CD14-positive monocyte (primary cell): ENCODE data around the gene AKR1C3. TPM values are rescaled to one million over a fixed set of nuclear protein-coding genes. Genes with fewer than 3 reads are reported as not detected.
"Not testable (repeated sequence)": the region's sequence is repeated elsewhere in the genome, so short reads cannot be mapped to it uniquely, and the experiment has no call there.

ENCODE experiments used
- DNase-seq, 3 donors: peaks; one replicate each; pipeline ENCODE4 v3.0.0-alpha.2; 2011 to 2022
- H2AFZ ChIP-seq: 2 replicates; pipeline ENCODE4 v1.6.0; 2012; ENCODE audit warnings: mild to moderate bottlenecking, low read depth, low read length, inconsistent platforms; ENCODE audit not compliant: insufficient read depth, poor library complexity, severe bottlenecking
- H3K27ac ChIP-seq, 2 donors: 1 replicate in 1 of 2; 2 replicates in 1 of 2; pipeline ENCODE4 v1.5.1; 2012 to 2013; ENCODE audit warnings: low read length in 2 of 2, control low read depth in 1 of 2, inconsistent platforms in 1 of 2, low read depth in 1 of 2, mild to moderate bottlenecking in 1 of 2
- H3K27me3 ChIP-seq, 2 donors: one replicate each; pipeline versions ENCODE4 v1.6.0 to v1.6.1; 2011 to 2013; ENCODE audit warnings: low read length in 2 of 2; ENCODE audit not compliant: control insufficient read depth in 2 of 2, insufficient read depth in 2 of 2
- H3K36me3 ChIP-seq, 2 donors: replicated peaks in 1 of 2; 1 replicate in 1 of 2; 2 replicates in 1 of 2; pipeline versions ENCODE4 v1.5.1 to v1.6.1; 2012 to 2013; ENCODE audit warnings: low read length in 2 of 2, control low read depth in 1 of 2, inconsistent platforms in 1 of 2, mild to moderate bottlenecking in 1 of 2; ENCODE audit not compliant: insufficient read depth in 2 of 2, control insufficient read depth in 1 of 2
- H3K4me1 ChIP-seq, 2 donors: 1 replicate in 1 of 2; 2 replicates in 1 of 2; pipeline versions ENCODE4 v1.5.1 to v1.6.1; 2012 to 2013; ENCODE audit warnings: low read length in 2 of 2, control low read depth in 1 of 2, inconsistent platforms in 1 of 2, mild to moderate bottlenecking in 1 of 2, moderate library complexity in 1 of 2; ENCODE audit not compliant: insufficient read depth in 2 of 2, control insufficient read depth in 1 of 2
- H3K4me2 ChIP-seq: replicated peaks from 2 replicates; pipeline ENCODE3; 2012; ENCODE audit warnings: low read length, moderate library complexity, mild to moderate bottlenecking; ENCODE audit not compliant: poor library complexity, severe bottlenecking; ENCODE audit errors: extremely low read depth
- H3K4me3 ChIP-seq, 3 experiments: fragments of 200-600 bp in 1 of 3; sonication (generic) in 1 of 3; replicated peaks in 1 of 3; 1 replicate in 2 of 3; 2 replicates in 1 of 3; pipeline ENCODE4 v1.5.1; 2011 to 2013; ENCODE audit warnings: low read length in 3 of 3, mild to moderate bottlenecking in 3 of 3, control low read depth in 2 of 3, low read depth in 2 of 3, inconsistent platforms in 1 of 3, moderate library complexity in 1 of 3
- H3K79me2 ChIP-seq: 2 replicates; pipeline ENCODE4 v1.6.0; 2012; ENCODE audit warnings: mild to moderate bottlenecking, control low read depth, inconsistent platforms, low read length, moderate library complexity; ENCODE audit not compliant: insufficient read depth
- H3K9ac ChIP-seq: 2 replicates; pipeline ENCODE4 v1.6.0; 2017; ENCODE audit warnings: low read length, mild to moderate bottlenecking; ENCODE audit not compliant: insufficient read depth, poor library complexity, severe bottlenecking
- H3K9me3 ChIP-seq, 2 donors: replicated peaks in 1 of 2; 1 replicate in 1 of 2; 2 replicates in 1 of 2; pipeline versions ENCODE4 v1.5.1 to v1.6.1; 2012 to 2013; ENCODE audit warnings: low read length in 2 of 2, control low read depth in 1 of 2; ENCODE audit not compliant: control insufficient read depth in 1 of 2, insufficient read depth in 1 of 2
- H4K20me1 ChIP-seq: 2 replicates; pipeline ENCODE4 v1.6.0; 2012; ENCODE audit warnings: mild to moderate bottlenecking, low read length, control low read depth, moderate library complexity; ENCODE audit not compliant: insufficient read depth
- H3K27ac Mint-ChIP-seq, 7 donors: one replicate each; pipeline ENCODE4 v1.8.0; 2020; ENCODE audit warnings: mild to moderate bottlenecking in 7 of 7, mixed read lengths in 7 of 7, moderate library complexity in 6 of 7, inconsistent platforms in 2 of 7
- H3K27me3 Mint-ChIP-seq, 3 donors: one replicate each; pipeline ENCODE4 v1.8.0; 2021 to 2022; ENCODE audit warnings: low read depth in 3 of 3, mild to moderate bottlenecking in 3 of 3, mixed read lengths in 3 of 3, moderate library complexity in 3 of 3, inconsistent platforms in 1 of 3
- H3K36me3 Mint-ChIP-seq, 2 donors: one replicate each; pipeline ENCODE4 v1.8.0; 2020; ENCODE audit warnings: mixed read lengths in 2 of 2, inconsistent platforms in 1 of 2, mild to moderate bottlenecking in 1 of 2
- H3K4me1 Mint-ChIP-seq: one replicate; pipeline ENCODE4 v1.8.0; 2020; ENCODE audit warnings: mild to moderate bottlenecking, mixed read lengths
- H3K4me3 Mint-ChIP-seq, 2 donors: one replicate each; pipeline ENCODE4 v1.8.0; 2020; ENCODE audit warnings: mild to moderate bottlenecking in 2 of 2, mixed read lengths in 2 of 2, moderate library complexity in 1 of 2
- H3K9me3 Mint-ChIP-seq, 7 donors: one replicate each; pipeline ENCODE4 v1.8.0; 2020 to 2022; ENCODE audit warnings: mixed read lengths in 7 of 7, mild to moderate bottlenecking in 6 of 7, moderate library complexity in 6 of 7, inconsistent platforms in 2 of 7
- CTCF ChIP-seq: fragments of 200-600 bp; IDR thresholded peaks from one replicate; pipeline ENCODE4 v1.8.0; 2022; ENCODE audit warnings: antibody characterized with exemption, mild to moderate bottlenecking
- WGBS: methylation state at CpG from one replicate; pipeline ENCODE4 v1.1.5; 2013; ENCODE audit warnings: missing lambda C conversion rate; ENCODE audit not compliant: insufficient coverage; 5-methylcytosine and 5-hydroxymethylcytosine counted together
- intact Hi-C, 2 donors: fragments of 100-400 bp; cut with micrococcal nuclease; formaldehyde crosslinking; loops; one replicate each; pipeline versions ENCODE4 v1.15.0 to v1.15.1; 2023
- polyA plus RNA-seq, 3 donors: library from polyadenylated mRNA; depleted of rRNA in 1 of 3; unstranded in 2 of 3; stranded (reverse) in 1 of 3; fragments of 300-500 nt in 2 of 3; fragments of >200 nt in 1 of 3; fragmentation: Illumina TruSeq in 2 of 3; gene quantifications; 1 replicate in 2 of 3; 2 replicates in 1 of 3; pipeline ENCODE4 v1.2.3, GENCODE V29; 2012 to 2021

Gene AKR1C3
- polyA plus RNA-seq, 3 donors = 1.1 to 2.4 (median 1.9) TPM

GRCh38 chr10:5060791-5061190 is 33.4 kb upstream of the AKR1C3 start:
- H3K27ac Mint-ChIP-seq, H3K4me1 ChIP-seq, H3K79me2 ChIP-seq, H3K4me1 Mint-ChIP-seq, H2AFZ ChIP-seq, H3K4me2 ChIP-seq, intact Hi-C loops, H3K9ac ChIP-seq, H3K4me3 Mint-ChIP-seq, H3K4me3 ChIP-seq, H3K36me3 Mint-ChIP-seq, H3K27me3 ChIP-seq, H3K27ac ChIP-seq, H4K20me1 ChIP-seq, DNase-seq, H3K27me3 Mint-ChIP-seq, H3K36me3 ChIP-seq: not testable (repeated sequence)
- H3K9me3 Mint-ChIP-seq = peaks cover 10 to 35% (median 22%) of the 10 kb centered on the region in 7 donors
- WGBS = 88% methylated on average over 9 of the region's 13 CpGs
- peaks cover 0 to 14% of the 10 kb centered on the region in 2 donors for H3K9me3 ChIP-seq

GRCh38 chr10:5064656-5065055 is 29.6 kb upstream of the AKR1C3 start:
- no peak overlapping the region for H3K27ac ChIP-seq
- Mint-ChIP-seq H3K4me1 (no peaks in the 10 kb centered on the region), H3K9me3 (peaks cover 5 to 15% (median 7%) of the 10 kb centered on the region in 7 donors), H3K27ac (peak overlapping the region in 1 of 7 donors; percentile 35), H3K27me3 (peaks cover 0 to 2% (median 0%) of the 10 kb centered on the region in 3 donors), H3K4me3 (no peak overlapping the region), H3K36me3 (no peaks in the 10 kb centered on the region)
- H3K36me3 ChIP-seq = no peaks in the 10 kb centered on the region
- no peaks in the 10 kb centered on the region for H3K27me3 ChIP-seq
- no peaks in the 10 kb centered on the region for H3K4me1 ChIP-seq
- H4K20me1 ChIP-seq = no peaks in the 10 kb centered on the region
- H3K9ac ChIP-seq = no peak overlapping the region
- no peak overlapping the region for H2AFZ ChIP-seq
- no CpG with 5 or more reads among the region's 1 CpG for WGBS
- intact Hi-C loops = no loop called here
- peaks cover 0 to 16% of the 10 kb centered on the region in 2 donors for H3K9me3 ChIP-seq
- H3K79me2 ChIP-seq = no peaks in the 10 kb centered on the region
- no peak for TF ChIP-seq CTCF
- H3K4me2 ChIP-seq = no peak overlapping the region
- DNase-seq = no peak
- no peak overlapping the region for H3K4me3 ChIP-seq
